HepG2 (cell line): ENCODE data around the gene EPB41L2. TPM values are rescaled to one million over a fixed set of nuclear protein-coding genes. Genes with fewer than 3 reads are reported as not detected.

Experiments used
- ATAD3A ChIP-seq: sonication (generic); formaldehyde crosslinking; IDR thresholded peaks from 2 replicates; pipeline ENCODE4 v1.4.0; 2020; ENCODE audit warnings: missing genetic modification reagents
- ATF7 ChIP-seq, 2 experiments: fragments of 450-650 bp in 1 of 2; sonication (generic) in 1 of 2; formaldehyde crosslinking in 1 of 2; IDR thresholded peaks; 2 replicates each; pipeline versions ENCODE4 v1.4.0 to v1.6.1; 2016 to 2020; ENCODE audit warnings: antibody characterized with exemption in 1 of 2, mild to moderate bottlenecking in 1 of 2, missing genetic modification reagents in 1 of 2
- DMAP1 ChIP-seq: IDR thresholded peaks from 2 replicates; pipeline ENCODE4 v1.6.1; 2016
- HNRNPUL1 ChIP-seq: fragments of 200-400 bp; formaldehyde crosslinking; IDR thresholded peaks from 2 replicates; pipeline ENCODE4 v1.6.1; 2017; ENCODE audit warnings: low read depth, mild to moderate bottlenecking, low read length, moderate library complexity
- IKZF5 ChIP-seq: IDR thresholded peaks from 2 replicates; pipeline ENCODE4 v1.6.1; 2018; ENCODE audit warnings: missing genetic modification reagents, mild to moderate bottlenecking, missing compliant biosample characterization
- ISX ChIP-seq: sonication (generic); formaldehyde crosslinking; conservative IDR thresholded peaks from 2 replicates; pipeline ENCODE4 v1.5.0; 2020; ENCODE audit warnings: missing genetic modification reagents
- MAFF ChIP-seq: IDR thresholded peaks from 2 replicates; pipeline ENCODE4 v1.6.1; 2011; ENCODE audit warnings: low read depth, low read length, improper control_type of control experiment
- NKX3-1 ChIP-seq: sonication (generic); formaldehyde crosslinking; IDR thresholded peaks from 2 replicates; pipeline ENCODE4 v1.5.0; 2020; ENCODE audit warnings: missing genetic modification reagents
- REXO4 ChIP-seq: sonication (generic); formaldehyde crosslinking; IDR thresholded peaks from 2 replicates; pipeline ENCODE4 v1.8.0; 2022; ENCODE audit warnings: missing genetic modification reagents, mild to moderate bottlenecking, borderline replicate concordance
- SKIL ChIP-seq: sonication (generic); formaldehyde crosslinking; IDR thresholded peaks from 2 replicates; pipeline ENCODE4 v1.8.0; 2022; ENCODE audit warnings: missing genetic modification reagents, mild to moderate bottlenecking, moderate library complexity, borderline replicate concordance
- ZBTB3 ChIP-seq: sonication (generic); formaldehyde crosslinking; IDR thresholded peaks from 2 replicates; pipeline ENCODE4 v1.4.0; 2020; ENCODE audit warnings: low read depth, mild to moderate bottlenecking, moderate library complexity, missing genetic modification reagents, borderline replicate concordance
- ZBTB44 ChIP-seq: sonication (generic); formaldehyde crosslinking; IDR thresholded peaks from 2 replicates; pipeline ENCODE4 v1.4.0; 2020; ENCODE audit warnings: missing genetic modification reagents
- ZNF326 ChIP-seq: sonication (generic); formaldehyde crosslinking; IDR thresholded peaks from 2 replicates; pipeline ENCODE4 v1.4.0; 2020; ENCODE audit warnings: missing genetic modification reagents, borderline replicate concordance
- ZNF331 ChIP-seq: sonication (generic); formaldehyde crosslinking; IDR thresholded peaks from 2 replicates; pipeline ENCODE4 v1.4.0; 2020; ENCODE audit warnings: missing genetic modification reagents
- ZNF343 ChIP-seq: sonication (generic); formaldehyde crosslinking; IDR thresholded peaks from 2 replicates; pipeline ENCODE4 v1.4.0; 2020; ENCODE audit warnings: mild to moderate bottlenecking, missing genetic modification reagents
- ZNF570 ChIP-seq: sonication (generic); formaldehyde crosslinking; IDR thresholded peaks from 2 replicates; pipeline ENCODE4 v1.4.0; 2020; ENCODE audit warnings: mild to moderate bottlenecking, missing genetic modification reagents, borderline replicate concordance
- ZNF644 ChIP-seq: IDR thresholded peaks from 2 replicates; pipeline ENCODE4 v1.6.1; 2016; ENCODE audit warnings: low read depth
- ZNF672 ChIP-seq: sonication (generic); formaldehyde crosslinking; IDR thresholded peaks from 2 replicates; pipeline ENCODE4 v1.8.1; 2022; ENCODE audit warnings: missing genetic modification reagents
- ZNF720 ChIP-seq: sonication (generic); formaldehyde crosslinking; IDR thresholded peaks from 2 replicates; pipeline ENCODE4 v1.4.0; 2020; ENCODE audit warnings: missing genetic modification reagents
- polyA plus RNA-seq, 8 experiments: library from polyadenylated mRNA; depleted of rRNA in 3 of 8; stranded (reverse) in 7 of 8; unstranded in 1 of 8; fragments of >200 nt; fragmentation: Illumina TruSeq in 4 of 8; extraction: Trizol in 4 of 8; gene quantifications; 2 replicates each; pipeline versions ENCODE4 v1.2.1 to v1.2.3, GENCODE V29; 2011 to 2016; ENCODE audit warnings: low read depth in 4 of 8, missing spikeins in 1 of 8, mixed read lengths in 1 of 8; ENCODE audit not compliant: insufficient read depth in 1 of 8
- total RNA-seq, 5 experiments: library from RNA; depleted of rRNA; stranded (reverse); fragments of >200 nt; fragmentation: Illumina TruSeq; extraction: Trizol; gene quantifications; 2 replicates each; pipeline ENCODE4 v1.2.3, GENCODE V29; 2016; ENCODE audit warnings: low read depth in 1 of 5
- TF ChIP-seq, protein P1 (sequence below): sonication (generic); formaldehyde crosslinking; IDR thresholded peaks from 2 replicates; pipeline ENCODE4 v1.8.0; 2022; ENCODE audit warnings: mild to moderate bottlenecking, missing genetic modification reagents; ENCODE audit not compliant: insufficient replicate concordance
- TF ChIP-seq, protein P2 (sequence below): IDR thresholded peaks from 2 replicates; pipeline ENCODE4 v1.6.1; 2016; ENCODE audit warnings: missing biosample characterization, missing genetic modification reagents, low read depth

Gene EPB41L2
- total and polyA plus RNA-seq, 2 of the 13 experiments (the other 11 are each of a cell fraction or from before 2014, with no cell fraction given) = 41.7 to 56.4 TPM

DNA sequence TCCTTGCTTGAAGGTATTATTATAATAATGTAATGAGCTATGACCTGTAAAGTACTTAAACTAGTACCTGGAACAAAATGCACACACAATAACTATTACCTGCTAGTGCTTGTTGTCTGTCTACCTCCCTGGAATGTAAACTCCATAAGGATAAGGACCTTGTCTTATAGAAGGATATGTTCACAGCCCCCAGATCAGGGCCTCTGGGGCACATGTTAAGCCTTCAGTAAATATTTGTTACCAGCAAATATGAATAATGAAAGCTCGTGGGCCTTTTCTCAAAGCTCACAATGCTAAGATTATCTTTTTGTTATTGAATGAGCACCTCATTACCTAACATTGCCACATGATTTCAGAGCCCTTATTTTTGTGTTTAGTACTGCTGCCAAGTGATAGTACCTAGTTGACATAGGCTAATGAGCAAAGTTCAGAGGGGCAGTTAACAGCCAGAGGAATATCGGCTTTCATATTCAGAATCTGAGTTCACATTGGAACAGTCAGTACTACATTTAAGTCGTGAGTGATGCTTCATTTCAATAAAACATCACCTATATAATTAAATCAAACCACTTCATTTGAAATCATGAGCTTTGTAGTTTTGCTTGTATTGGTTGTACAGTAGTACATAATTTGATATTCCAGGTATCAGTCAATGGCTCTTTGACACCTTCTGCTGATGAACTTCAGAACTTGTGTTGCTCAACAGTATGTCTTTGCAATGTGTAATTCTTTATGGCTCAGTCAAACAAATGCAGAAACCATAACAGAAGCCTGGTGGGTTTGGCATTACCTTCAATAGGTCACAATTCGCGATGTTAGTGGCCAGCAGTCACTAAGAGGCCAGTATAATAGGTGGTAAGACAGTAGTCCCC, 247.6 kb downstream of the EPB41L2 start (continued):
- peak; percentile 78; the same call in 1 of the 2 replicates for TF ChIP-seq ZBTB3 (CRISPR knock-in tag)
- TF ChIP-seq ZNF343 (CRISPR knock-in tag) = 0 out of 2 replicates have a peak, but pooled peaks have one; percentile 41
- TF ChIP-seq REXO4 (CRISPR knock-in tag) = no peak
- TF ChIP-seq ZNF672 (CRISPR knock-in tag) = no peak
- TF ChIP-seq ATAD3A (CRISPR knock-in tag) = no peak
- 0 out of 2 replicates have a peak, but pooled peaks have one; percentile 56 for TF ChIP-seq DMAP1 (CRISPR knock-in tag)
- no peak for TF ChIP-seq ZNF720 (CRISPR knock-in tag)
- TF ChIP-seq ATF7 (IDR thresholded peaks at IDR 0.05) = peak; percentile 64; the same call in 1 of the 2 replicates
- TF ChIP-seq ATF7 (CRISPR knock-in tag; IDR thresholded peaks at IDR 0.05) = no peak; the same call in 1 of the 2 replicates
- TF ChIP-seq ZNF570 (CRISPR knock-in tag) = no peak
- TF ChIP-seq ZBTB44 (CRISPR knock-in tag) = no peak
- TF ChIP-seq SKIL (CRISPR knock-in tag) = peak; percentile 84
- peak; percentile 96 for TF ChIP-seq NKX3-1 (CRISPR knock-in tag)
- no peak for TF ChIP-seq IKZF5 (CRISPR knock-in tag)
- no peak for TF ChIP-seq ZNF326 (CRISPR knock-in tag)
- TF ChIP-seq HNRNPUL1 = 0 out of 2 replicates have a peak, but pooled peaks have one; percentile 42
- TF ChIP-seq ZNF331 (CRISPR knock-in tag) = peak; percentile 73; the same call in 1 of the 2 replicates
- TF ChIP-seq ZNF644 (CRISPR knock-in tag) = peak; percentile 35; the same call in 1 of the 2 replicates
- TF ChIP-seq, protein P1, sequence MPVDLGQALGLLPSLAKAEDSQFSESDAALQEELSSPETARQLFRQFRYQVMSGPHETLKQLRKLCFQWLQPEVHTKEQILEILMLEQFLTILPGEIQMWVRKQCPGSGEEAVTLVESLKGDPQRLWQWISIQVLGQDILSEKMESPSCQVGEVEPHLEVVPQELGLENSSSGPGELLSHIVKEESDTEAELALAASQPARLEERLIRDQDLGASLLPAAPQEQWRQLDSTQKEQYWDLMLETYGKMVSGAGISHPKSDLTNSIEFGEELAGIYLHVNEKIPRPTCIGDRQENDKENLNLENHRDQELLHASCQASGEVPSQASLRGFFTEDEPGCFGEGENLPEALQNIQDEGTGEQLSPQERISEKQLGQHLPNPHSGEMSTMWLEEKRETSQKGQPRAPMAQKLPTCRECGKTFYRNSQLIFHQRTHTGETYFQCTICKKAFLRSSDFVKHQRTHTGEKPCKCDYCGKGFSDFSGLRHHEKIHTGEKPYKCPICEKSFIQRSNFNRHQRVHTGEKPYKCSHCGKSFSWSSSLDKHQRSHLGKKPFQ (CRISPR knock-in tag) = no peak
- TF ChIP-seq ISX (CRISPR knock-in tag) = no peak
- TF ChIP-seq, protein P2, sequence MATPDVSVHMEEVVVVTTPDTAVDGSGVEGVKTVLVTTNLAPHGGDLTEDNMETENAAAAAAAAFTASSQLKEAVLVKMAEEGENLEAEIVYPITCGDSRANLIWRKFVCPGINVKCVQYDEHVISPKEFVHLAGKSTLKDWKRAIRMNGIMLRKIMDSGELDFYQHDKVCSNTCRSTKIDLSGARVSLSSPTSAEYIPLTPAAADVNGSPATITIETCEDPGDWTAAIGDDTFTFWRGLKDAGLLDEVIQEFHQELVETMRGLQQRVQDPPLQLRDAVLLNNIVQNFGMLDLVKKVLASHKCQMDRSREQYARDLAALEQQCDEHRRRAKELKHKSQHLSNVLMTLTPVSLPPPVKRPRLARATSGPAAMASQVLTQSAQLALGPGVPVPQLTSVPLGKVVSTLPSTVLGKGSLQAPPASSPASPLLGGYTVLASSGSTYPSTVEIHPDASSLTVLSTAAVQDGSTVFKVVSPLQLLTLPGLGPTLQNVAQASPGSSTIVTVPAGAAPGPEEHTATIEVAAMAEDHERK (CRISPR knock-in tag) = no peak
- no peak for TF ChIP-seq MAFF
